GM21737 (cell line): ENCODE results near the gene ANKRD49.
"Not testable (repeated sequence)": the region's sequence is repeated elsewhere in the genome, so short reads cannot be mapped to it uniquely, and the experiment has no call there.

Experiments used
- ATAC-seq: cut with Tn5 transposase; IDR thresholded peaks from one replicate; pipeline ENCODE4 v1.9.1; 2021; ENCODE audit warnings: mild to moderate bottlenecking, moderate library complexity; ENCODE audit not compliant: unreplicated experiment

Gene ANKRD49

DNA sequence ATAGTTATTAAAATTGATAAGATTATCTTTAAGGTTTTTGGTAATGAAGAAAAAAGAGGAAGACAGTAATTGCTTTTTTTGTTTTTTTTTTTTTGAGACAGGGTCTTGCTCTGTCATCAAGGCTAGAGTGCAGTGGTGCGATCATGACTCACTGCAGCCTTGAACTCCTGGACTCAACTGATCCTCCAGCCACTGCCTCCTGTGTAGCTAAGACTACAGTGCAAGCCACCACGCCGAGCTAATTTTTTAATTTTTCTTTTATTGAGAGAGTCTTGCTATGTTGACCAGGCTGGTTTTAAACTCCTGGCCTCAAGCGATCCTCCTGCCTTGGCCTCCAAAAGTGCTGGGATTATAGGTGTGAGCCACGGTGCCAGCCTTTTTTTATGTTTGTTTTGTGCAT, 12.7 kb downstream of the ANKRD49 start:
- ATAC-seq = not testable (repeated sequence)

DNA sequence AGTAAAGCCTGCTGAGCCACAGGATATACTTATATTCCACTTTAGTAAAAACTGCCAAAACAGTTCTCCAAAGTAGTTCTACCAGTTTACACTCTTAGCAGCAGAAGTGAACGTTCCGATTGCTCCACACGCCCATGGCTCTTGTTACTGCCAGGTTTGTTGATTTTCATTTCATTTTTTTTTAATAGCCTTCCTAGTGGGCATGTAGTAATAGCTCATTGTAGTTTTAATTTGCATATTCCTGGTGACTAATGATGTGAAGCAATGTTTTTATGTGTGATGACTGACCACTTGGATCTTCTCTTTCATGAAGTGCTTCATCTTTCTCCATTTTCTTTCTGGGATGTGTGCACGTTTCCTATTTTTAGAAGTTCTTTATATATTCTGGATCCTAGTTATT, 13.7 kb downstream of the ANKRD49 start:
- ATAC-seq = no peak

DNA sequence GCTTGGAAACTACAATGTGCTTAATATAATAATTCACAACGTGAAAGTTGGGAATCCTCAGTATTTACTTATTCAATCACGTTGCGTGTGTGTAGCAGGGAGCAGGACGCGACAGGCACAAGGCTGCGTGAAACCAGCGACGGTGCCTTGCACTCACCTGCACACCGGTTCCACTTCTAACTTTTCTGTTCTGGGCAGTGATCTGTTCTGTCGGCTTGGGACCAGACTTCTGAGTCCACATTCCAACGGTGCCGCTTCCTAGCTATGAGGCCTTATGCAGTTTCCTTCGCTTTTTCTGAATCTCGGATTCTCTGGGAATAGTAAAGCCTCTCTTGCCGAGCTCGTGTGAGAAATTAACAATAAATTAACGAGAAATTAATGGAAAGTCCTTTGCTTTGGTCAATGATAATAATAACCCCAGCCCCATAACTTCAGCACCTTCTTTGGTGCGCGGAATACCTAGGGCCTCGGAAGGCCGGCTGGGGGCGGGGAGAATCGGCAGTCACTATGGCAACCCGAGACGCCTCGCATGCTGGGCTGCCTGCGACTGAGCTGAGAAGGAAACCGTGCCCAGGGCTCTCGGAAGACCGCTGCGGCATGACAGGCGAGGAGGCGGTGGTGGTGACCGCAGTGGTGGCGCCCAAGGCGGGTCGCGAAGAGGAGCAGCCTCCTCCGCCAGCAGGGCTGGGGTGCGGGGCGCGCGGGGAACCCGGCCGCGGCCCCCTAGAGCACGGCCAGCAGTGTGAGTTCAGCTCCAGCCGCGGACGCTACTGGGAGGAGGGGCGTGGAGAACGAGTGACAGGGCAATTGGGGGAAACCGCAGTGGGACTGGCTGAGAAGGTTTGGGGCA, 18.4 kb downstream of the ANKRD49 start, which contains the start of gene C11orf97:
C11orf97 (plus strand) TSS at position 530 of the 850 bp plus-strand sequence; CDS start at position 598, 68 bp downstream.
- ATAC-seq = peak; percentile 88

DNA sequence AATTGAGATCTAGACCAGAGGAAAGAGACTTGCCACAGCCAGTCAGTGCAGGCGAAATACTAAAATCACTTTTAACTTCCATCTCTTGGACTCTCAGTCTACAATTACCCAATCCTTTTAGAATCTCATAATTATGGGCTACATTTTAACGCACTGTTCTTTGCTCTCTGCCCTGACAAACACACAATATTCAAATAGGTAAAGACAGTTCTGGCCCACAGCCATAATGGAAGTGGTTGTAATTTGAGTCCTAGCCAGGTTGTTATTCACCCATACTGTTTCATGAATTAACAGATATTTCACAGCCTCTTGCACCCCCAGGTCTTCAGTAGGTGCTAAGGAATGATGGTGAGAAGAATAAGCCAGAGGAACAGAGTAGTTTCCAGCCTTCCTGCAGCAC, 19.3 kb downstream of the ANKRD49 start:
- peak; percentile 31 for ATAC-seq

DNA sequence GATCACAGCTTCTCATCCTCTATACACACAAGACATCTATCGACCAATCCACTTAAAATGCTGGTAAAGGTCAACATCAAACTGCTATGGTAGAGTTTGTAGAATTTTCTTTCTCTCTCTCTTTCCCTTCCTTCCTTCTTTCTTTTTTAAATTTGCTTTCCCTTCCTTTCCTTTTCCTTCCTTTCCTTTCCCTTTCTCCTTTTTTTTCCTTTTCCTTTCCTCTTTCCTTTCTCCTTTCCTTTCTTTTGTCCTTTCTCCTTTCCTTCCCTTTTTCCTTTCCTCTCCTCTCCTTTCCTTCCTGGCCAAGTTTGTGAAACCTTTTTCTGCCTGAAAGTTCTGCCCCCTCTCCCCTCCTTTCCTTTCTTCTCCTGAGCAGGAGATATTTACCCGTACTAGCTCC, 21.6 kb downstream of the ANKRD49 start:
- no peak for ATAC-seq

DNA sequence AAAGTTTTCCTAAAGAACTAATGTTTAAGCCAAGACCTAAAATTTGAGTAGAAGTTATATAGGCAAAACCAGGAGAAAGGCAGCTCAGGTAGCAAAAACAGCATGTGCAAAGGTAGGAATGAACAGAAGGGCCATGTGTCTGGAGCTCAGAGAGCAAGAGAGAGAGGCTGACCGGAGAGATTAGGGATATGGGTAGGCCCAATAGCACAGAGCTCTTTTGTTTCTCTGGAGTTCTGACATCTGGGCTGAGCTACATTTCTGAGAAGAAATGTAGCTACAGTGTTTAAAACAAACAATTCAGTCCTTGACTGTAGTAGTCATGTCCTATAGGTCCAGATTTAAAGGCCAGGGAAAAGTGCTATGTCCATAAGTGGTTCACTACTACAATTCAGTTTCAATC, 22.9 kb downstream of the ANKRD49 start:
- no peak for ATAC-seq

DNA sequence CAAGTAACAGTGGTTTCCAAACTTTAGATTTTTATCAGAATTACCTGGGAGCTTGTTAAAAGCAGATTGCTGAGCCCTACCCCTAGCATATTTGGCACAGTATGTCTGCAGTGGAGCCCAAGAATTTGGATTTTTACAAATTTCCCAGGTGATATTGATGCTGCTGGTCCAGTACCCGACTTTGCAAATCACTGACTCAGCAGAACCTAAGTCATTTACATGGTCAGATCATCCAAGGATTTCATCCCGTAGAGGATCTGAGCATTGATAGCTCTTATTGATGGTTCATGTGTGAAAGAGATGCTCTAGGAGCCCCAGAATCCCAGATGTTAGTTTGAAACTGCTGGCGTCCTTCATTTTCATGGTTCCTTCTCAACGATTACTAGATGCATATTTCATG, 24.5 kb downstream of the ANKRD49 start:
- ATAC-seq = no peak

DNA sequence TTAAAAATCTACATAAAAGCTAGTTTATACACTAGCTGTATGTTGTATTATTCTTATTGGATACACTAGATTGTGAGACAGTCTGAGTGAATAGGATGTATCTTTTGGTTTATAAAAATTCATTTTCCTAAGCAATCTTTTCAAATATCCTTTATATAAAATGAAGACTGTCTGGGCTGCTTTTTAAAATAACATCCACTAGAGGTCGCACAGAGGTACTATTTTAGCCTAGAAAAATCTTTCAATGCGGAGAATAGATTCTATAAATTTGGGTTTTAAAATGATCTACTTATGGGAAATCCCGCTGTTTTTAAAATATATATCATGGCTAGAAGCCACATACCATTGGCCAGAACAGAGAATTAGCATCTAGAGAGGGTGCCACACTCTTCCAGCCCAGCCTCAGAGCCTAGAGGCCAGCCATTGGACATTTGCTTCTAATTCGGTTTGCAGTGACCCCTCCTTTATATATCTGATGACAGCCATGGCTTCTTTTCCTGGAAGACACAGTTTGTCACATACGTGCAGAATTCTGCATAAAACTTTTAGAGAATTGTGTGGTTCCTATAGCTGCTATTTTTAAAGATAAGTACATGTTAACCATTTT, 25.8 kb downstream of the ANKRD49 start:
- no peak for ATAC-seq

DNA sequence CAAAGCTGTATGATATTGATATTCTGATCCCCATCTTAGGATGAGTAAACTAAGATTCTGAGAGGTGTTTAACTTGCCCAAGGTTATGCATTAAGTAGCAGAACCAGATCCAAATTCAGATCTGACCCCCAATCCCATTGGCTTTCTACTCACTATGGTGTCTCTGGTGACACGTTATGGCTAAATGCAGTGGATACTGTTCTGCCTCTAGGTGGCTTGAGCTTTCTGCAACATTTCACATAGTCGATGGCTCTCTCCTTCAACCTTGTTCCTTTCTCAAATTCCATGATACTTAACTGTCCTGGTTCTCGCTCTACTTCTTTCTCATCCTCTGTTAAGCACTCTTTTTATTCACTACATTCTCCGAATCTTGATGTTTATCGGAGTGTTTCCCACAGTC, 27.9 kb downstream of the ANKRD49 start:
- ATAC-seq = no peak

DNA sequence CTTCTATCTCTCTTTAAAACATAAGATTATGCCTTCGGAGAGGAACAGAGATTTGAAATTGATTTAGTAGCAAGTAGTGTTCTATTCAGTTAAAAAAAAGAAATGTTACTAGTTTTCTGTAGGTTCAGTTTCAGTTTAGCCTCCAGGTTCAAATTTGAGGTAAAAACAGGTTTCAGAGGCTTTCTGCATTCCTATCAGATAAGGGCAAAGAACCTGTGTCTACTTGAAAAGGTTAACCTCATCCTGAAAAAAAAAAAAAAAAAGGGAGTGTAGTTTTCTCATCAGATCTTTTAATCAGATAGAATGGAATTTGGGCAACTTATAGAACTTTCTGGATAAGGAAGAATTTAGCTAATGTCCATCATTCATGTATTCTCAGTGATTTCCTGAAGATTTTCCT, 30.6 kb downstream of the ANKRD49 start:
- ATAC-seq = no peak

DNA sequence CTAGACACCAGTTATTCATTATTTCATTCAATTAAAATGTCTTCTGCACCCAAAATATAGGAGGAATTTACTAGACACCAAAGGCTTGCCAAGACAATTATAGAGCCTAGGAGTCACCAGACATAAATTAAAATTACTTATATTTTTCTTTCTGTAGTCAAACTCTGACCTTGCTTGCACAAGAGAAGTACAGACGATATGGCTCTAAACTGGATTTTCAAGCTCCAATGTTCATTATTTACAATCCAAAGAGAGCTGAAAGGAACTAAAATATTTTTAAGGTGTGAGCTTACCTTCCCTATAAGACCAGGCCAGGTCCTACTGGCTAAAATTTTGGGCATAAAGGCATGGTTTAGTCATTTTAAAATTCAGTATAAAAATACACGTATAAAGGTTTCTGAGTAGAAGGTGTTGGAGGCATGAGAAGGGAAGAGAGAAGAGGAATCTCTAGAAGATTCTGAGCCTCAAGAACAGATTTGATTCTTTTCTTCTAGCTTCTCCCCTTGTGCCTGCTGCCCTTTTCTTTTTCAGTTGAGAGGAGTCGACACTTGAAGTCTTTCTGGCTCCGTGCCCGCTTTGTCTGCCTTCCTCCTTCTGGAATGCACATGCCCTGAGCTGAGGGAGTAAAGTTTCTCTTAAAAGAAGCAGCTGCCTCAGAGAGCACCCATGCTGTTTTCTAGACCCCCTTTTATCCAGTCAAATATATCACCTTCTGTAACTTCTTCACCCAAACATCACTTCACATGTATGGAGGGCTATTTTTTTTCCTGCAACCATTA, 32.0 kb downstream of the ANKRD49 start:
- ATAC-seq = no peak

DNA sequence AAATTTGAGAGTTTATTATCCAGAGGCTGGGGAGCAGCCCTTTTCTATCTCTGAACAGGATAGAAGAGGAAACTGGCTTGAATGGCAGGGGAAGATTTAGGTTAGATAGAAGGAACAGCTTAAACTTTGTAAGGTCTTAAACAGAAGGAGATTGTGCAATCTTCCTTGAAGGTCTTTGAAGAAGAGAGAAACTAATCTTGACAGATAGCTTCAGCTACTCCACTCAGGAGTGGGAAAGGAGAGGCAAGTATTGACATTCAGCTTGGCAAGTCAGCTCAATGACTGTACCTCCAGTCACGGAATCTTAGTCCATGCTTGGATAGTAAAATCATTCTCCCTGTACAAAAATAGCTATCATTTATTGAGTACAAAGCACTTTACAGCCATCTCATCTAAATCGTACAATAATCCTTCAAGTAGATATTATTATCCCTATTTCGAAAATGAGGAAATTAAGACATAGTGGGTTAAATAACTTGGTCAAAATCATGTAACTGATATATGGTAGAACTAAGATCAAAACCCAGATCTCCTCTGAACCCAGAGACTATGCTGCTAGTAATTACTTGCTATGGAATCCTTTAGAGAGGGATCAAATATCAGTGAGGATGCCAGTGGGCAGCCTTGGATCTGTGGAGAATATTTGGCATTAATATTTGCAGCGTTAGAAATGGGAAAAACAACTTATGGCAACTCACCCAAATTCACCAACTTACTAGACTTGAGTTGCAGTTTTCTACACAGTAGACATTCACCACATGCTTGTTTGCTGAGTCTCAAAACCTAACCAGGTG, 33.1 kb downstream of the ANKRD49 start:
- ATAC-seq = no peak

DNA sequence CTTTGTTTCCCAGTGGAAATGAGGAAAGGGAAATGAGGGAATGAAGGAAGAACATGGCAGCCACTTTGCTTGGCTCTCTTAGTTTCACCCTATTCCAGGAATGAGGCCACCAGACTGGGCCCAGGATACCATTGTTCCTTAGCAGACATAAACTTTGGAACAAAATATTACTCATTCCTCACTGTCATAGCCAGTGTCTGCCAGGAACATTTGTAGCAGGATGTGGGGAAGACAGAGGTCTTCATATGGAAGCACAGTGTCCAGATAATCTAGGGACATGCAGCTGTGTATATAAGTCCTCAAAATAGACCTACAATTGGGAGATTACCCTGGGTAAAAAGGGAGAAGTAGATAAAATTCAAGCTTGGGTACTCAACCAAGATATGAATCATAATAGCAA, 34.8 kb downstream of the ANKRD49 start:
- no peak for ATAC-seq

DNA sequence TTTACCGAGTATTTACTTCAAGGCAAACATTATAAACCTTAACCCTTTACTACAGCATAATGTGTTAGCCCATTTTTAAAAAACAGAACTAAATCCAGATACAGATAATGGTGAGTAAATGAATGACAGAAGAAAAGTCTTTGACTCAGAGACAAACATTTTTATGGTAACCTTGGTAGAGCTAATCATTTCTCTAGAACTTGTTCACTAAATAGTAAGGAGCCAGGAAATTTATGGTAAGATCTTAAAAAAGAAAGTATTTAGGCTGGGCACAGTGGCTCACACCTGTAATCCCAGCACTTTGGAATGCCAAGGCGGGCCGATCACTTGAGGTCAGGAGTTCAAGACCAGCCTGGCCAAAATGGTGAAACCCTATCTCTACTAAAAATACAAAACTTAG, 38.4 kb downstream of the ANKRD49 start:
- ATAC-seq = no peak

DNA sequence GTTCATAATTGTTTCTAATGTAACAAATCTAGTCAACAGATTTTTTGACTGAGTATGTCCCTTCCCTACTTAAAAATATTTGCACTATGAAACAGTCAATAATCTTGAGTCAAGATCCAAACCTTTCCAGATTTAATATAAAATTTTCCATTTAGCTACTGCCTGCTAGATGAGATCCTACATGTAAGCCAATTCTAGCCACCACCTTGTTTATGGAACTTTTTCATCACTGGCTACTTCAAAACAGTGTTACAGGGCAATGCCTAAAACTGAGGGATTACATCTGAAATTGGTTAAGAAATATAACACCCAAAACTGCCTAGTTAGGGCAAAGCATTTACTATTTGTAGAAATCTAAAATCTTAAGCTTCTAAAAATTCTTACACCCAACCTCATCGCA, 39.4 kb downstream of the ANKRD49 start:
- no peak for ATAC-seq

DNA sequence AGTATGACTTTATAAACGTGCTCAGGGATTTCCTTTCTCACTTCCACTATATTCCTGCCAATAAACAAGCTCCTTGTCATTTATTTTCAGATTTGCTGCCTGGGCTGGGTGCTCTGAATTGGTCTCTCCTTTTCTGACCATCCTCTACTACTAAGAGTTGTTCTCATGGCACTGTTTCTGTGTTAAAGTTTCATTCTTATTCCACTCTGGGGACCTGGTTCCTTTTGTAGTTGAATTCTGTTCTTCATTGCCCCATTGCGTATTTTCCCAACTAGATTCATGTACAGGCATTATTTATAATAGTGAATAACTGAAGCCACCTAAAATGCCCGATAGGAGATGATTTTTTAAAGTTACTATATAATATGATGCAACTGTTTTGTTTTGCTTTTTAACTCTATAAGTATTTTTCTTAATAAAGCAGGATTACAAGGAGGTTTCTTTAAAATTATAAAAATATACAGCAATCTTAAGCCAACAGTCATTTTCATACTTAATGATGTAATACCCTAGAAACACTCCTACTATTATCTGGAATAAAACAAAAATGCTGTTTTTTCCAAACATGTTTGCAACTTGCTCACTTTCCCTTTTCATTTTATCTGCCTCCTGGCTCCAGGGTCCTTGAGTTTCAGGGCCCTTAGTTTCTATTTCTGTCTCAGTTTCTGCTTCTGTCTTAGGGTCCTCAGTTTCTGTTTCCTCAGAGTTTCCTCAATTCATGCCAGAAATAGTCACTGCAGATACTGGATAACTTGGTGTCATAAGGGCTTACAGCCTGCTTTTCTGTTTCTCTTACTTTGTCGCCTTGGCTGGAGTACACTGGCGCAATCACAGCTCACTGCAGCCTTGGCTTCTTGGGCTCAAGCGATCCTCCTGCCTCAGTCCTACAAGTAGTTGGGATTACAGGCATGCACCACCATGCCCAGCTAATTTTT, 40.2 kb downstream of the ANKRD49 start:
- ATAC-seq = no peak

DNA sequence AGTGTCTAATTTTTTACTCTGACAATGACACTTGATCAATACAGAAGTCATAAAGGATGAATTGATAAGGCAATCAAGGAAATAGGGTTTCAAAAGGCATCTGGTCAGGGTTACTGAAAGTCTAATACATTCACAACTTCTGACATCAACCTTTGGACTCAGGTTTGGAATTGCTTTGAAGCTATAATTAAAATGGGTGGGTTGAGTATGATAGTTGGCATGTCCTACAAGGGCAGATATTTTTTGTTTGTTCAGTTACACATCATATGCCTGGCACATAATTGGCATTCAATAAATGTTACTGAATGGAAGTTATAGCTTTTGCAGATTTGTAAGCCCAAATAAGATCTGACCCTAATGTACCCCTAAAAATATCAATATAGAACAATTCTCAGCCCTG, 42.6 kb downstream of the ANKRD49 start:
- ATAC-seq = no peak

DNA sequence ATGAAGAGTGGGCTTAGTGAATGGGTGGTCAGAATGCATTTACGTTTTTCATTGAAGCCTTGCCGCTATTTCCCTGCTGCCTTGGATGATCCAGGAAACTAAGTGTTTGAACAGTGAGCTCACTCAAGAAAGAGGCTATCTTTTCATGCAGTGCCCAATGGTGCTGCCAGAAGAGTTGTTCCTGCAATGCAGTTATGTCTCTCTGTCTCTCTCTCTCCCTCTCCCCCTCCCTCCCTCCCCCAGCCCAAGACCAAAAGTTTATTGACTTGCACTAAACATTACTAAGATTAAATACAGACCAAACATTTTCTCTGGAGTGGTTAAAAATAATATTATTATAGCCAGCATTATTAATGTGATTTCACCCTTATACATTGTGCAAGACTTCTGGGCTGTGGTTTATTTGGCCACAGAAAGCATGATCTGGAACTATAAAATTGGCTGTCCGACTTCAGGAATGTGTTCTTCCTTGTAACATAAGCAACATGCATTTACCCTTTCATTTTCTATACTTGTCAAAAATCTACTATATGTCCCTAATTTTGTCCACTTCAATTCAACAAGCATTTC, 43.3 kb downstream of the ANKRD49 start:
- no peak for ATAC-seq

DNA sequence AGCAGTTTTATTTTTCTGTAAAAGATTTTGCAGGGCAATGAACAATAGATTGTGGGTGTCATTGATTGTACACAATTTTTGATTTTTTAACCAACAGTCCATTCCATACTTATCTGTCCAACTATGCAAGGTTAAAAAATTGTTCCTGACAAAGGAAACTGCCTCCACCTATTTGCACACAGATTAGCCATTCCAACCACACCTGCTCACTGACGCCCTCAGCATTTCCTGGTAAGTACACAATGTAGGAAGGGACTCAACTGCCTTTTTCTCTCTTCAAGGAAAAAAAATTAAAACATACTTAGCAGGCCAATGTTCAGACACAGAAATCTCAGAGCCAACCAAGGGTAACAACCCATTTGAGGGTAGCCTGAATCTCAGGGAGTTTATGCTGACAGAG, 45.6 kb downstream of the ANKRD49 start:
- ATAC-seq = no peak
